ENCODE data around the gene LRRC46. TPM values are rescaled to one million over a fixed set of nuclear protein-coding genes. Genes with fewer than 3 reads are reported as not detected.

The LRRC46 gene
- total and polyA plus RNA-seq, 9 of the 15 experiments (the other 6 are each of a cell fraction or from before 2014, with no cell fraction given): 0.39 to 1.4 (median 0.53) TPM; not detected in 1

DNA sequence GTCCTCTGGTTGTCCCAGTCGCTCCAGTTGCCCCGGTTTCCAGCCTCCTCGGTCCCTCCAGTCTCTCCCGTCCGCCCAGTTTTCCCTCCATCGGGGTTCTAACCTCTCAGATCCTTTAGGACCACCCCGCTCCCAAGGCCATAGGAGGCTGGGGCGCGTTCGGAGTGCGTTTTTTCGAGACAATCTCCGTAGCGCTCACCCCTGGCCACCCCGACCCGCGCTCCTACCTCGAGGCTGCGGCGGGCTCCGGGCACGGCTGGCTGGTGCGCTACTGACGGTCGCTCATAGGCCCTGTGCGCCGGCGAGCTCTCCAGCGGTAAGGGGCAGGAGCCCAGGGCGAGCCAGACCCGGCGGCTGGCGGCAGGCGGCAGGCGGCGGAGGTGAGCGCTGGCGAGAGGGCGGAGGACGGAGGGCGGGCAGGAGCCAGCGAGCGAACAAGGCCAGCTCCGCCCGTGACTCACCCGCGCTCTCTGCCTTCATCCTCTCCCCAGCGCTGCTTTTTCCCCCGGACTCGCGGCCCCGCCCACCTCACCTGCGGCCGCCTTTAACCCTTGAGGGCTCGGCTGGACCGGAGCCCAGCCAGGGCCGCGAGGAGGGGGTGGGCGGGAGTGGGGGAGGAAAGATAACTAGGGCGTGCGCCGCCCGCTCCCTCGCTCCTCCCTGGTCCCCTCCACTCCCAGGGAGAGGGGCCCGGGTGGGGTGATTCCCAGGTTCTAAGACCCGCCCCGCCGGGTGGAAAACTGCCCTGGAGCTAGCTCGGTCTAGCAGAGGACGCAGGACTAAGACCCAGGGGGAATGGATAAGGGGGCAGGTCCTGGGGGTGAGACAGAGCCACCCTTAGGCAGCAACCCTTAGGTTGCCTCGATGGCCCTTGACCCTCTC is 19.5 kb downstream of the LRRC46 start, which contains the start of gene SP6 (continued):
- TF ChIP-seq, protein P1, sequence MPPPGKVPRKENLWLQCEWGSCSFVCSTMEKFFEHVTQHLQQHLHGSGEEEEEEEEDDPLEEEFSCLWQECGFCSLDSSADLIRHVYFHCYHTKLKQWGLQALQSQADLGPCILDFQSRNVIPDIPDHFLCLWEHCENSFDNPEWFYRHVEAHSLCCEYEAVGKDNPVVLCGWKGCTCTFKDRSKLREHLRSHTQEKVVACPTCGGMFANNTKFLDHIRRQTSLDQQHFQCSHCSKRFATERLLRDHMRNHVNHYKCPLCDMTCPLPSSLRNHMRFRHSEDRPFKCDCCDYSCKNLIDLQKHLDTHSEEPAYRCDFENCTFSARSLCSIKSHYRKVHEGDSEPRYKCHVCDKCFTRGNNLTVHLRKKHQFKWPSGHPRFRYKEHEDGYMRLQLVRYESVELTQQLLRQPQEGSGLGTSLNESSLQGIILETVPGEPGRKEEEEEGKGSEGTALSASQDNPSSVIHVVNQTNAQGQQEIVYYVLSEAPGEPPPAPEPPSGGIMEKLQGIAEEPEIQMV (tag; conservative IDR thresholded peaks at IDR 0.05; ENCODE audit: low read depth): no peak
- TF ChIP-seq, protein P2, sequence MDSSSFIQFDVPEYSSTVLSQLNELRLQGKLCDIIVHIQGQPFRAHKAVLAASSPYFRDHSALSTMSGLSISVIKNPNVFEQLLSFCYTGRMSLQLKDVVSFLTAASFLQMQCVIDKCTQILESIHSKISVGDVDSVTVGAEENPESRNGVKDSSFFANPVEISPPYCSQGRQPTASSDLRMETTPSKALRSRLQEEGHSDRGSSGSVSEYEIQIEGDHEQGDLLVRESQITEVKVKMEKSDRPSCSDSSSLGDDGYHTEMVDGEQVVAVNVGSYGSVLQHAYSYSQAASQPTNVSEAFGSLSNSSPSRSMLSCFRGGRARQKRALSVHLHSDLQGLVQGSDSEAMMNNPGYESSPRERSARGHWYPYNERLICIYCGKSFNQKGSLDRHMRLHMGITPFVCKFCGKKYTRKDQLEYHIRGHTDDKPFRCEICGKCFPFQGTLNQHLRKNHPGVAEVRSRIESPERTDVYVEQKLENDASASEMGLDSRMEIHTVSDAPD (CRISPR knock-in tag; IDR thresholded peaks at IDR 0.05): no peak
- TF ChIP-seq, protein P3, sequence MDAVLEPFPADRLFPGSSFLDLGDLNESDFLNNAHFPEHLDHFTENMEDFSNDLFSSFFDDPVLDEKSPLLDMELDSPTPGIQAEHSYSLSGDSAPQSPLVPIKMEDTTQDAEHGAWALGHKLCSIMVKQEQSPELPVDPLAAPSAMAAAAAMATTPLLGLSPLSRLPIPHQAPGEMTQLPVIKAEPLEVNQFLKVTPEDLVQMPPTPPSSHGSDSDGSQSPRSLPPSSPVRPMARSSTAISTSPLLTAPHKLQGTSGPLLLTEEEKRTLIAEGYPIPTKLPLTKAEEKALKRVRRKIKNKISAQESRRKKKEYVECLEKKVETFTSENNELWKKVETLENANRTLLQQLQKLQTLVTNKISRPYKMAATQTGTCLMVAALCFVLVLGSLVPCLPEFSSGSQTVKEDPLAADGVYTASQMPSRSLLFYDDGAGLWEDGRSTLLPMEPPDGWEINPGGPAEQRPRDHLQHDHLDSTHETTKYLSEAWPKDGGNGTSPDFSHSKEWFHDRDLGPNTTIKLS (IDR thresholded peaks at IDR 0.05; ENCODE audit: borderline replicate concordance, low read depth): 0 out of 2 replicates have a peak, but pooled peaks have one; percentile 50
- no peak for TF ChIP-seq NFE2L1 (tag; IDR thresholded peaks at IDR 0.05; ENCODE audit: borderline replicate concordance, low read depth)
- TF ChIP-seq NUFIP1 (IDR thresholded peaks at IDR 0.05; ENCODE audit: partially characterized antibody): no peak
- TF ChIP-seq SMARCA5 (IDR thresholded peaks at IDR 0.05): no peak
- no peak for TF ChIP-seq RBM25 (IDR thresholded peaks at IDR 0.05; ENCODE audit: low read depth, low read length, severe bottlenecking)
- TF ChIP-seq, protein P4, sequence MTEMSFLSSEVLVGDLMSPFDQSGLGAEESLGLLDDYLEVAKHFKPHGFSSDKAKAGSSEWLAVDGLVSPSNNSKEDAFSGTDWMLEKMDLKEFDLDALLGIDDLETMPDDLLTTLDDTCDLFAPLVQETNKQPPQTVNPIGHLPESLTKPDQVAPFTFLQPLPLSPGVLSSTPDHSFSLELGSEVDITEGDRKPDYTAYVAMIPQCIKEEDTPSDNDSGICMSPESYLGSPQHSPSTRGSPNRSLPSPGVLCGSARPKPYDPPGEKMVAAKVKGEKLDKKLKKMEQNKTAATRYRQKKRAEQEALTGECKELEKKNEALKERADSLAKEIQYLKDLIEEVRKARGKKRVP (CRISPR knock-in tag; IDR thresholded peaks at IDR 0.05): no peak
- no peak for TF ChIP-seq ZNF644 (tag; IDR thresholded peaks at IDR 0.05; ENCODE audit: low read depth)
- no peak for TF ChIP-seq TCF7L2 (IDR thresholded peaks at IDR 0.05; ENCODE audit: low read depth, low read length)
- TF ChIP-seq, protein P5, sequence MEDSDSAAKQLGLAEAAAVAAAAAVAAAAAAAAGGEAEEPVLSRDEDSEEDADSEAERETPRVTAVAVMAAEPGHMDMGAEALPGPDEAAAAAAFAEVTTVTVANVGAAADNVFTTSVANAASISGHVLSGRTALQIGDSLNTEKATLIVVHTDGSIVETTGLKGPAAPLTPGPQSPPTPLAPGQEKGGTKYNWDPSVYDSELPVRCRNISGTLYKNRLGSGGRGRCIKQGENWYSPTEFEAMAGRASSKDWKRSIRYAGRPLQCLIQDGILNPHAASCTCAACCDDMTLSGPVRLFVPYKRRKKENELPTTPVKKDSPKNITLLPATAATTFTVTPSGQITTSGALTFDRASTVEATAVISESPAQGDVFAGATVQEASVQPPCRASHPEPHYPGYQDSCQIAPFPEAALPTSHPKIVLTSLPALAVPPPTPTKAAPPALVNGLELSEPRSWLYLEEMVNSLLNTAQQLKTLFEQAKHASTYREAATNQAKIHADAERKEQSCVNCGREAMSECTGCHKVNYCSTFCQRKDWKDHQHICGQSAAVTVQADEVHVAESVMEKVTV (CRISPR knock-in tag; IDR thresholded peaks at IDR 0.05): no peak
- TF ChIP-seq, protein P6, sequence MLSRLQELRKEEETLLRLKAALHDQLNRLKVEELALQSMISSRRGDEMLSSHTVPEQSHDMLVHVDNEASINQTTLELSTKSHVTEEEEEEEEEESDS (CRISPR knock-in tag; IDR thresholded peaks at IDR 0.05): no peak
- TF ChIP-seq MYNN (IDR thresholded peaks at IDR 0.05): no peak
- no peak for TF ChIP-seq MYNN (CRISPR knock-in tag; IDR thresholded peaks at IDR 0.05)
- no peak for TF ChIP-seq PPARD (CRISPR knock-in tag; IDR thresholded peaks at IDR 0.05)
- no peak for TF ChIP-seq POU5F1 (IDR thresholded peaks at IDR 0.05; ENCODE audit: borderline replicate concordance, low read depth, low read length, partially characterized antibody)
- TF ChIP-seq POLR2B (IDR thresholded peaks at IDR 0.05; ENCODE audit: low read depth, partially characterized antibody): no peak
- no peak for TF ChIP-seq BDP1 (IDR thresholded peaks at IDR 0.05; ENCODE audit: insufficient read depth, insufficient read length)
- TF ChIP-seq ZBTB17 (CRISPR knock-in tag; IDR thresholded peaks at IDR 0.05): no peak
